NCI-H774 (cell line): ENCODE measurements around the gene IFT25.
"Not testable (repeated sequence)": the region's sequence is repeated elsewhere in the genome, so short reads cannot be mapped to it uniquely, and the experiment has no call there.

Experiments
- DNase-seq: peaks from one replicate; lab custom pipeline; 2025; lab: John Stamatoyannopoulos, UW

IFT25 gene

DNA sequence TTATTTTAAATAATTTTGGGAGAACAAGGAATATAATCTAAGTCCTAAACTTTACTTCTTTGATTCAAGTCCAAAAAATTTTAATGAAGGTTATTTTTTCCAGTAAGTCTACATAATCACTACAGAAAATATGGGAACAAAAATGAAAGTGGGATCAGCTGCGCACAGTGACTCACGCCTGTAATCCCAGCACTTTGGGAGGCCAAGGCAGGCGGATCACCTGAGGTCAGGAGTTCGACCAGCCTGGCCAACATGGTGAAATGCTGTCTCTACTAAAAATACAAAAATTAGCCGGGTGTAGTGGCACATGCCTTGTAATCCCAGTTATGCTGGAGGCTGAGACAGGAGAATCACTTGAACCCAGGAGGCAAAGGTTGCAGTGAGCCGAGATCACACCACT lies 61.9 kb downstream of the IFT25 start:
- not testable (repeated sequence) for DNase-seq

DNA sequence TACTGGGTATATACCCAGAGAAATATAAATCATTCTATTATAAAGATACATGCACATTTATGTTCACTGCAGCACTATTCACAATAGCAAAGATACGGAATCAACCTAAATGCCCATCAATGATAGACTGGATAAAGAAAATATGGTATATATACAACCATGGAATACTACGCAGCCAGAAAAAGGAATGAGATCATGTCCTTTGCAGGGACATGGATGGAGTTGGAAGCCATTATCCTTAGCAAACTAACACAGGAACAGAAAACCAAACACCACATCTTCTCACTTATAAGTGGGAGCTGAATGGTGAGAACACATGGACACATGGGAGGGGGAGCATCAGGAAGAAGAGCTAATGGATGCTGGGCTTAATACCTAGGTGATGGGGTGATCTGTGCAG lies 63.6 kb downstream of the IFT25 start:
- DNase-seq = not testable (repeated sequence)

DNA sequence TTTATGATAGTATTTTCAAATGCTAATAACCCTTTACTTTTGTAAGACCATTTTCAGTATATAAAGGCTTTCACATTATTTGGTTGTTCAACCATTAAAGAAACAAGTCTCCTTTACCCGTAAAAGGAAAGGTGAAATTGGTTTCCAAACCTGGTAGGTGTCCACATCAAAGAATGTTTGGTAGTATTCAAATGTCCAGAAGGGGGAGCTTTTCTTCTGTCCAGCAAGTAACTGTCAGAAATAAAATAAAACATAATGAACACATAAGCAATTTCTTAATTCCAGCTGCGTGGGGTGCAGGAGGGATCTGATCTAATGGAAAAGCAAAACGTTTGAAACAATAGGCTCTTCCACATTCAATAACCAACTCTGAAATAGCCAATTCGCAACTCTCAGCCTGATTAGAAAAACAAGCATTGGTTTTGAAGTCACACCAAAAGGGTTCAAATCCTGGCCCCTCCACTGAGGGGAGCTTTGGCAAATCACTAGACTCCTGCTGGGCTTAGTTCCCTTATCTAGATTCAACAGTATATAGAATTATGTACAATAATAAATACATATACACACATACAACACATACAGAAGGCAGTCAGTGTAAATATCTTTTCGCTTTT lies 66.9 kb downstream of the IFT25 start:
- DNase-seq = peak; percentile 64

DNA sequence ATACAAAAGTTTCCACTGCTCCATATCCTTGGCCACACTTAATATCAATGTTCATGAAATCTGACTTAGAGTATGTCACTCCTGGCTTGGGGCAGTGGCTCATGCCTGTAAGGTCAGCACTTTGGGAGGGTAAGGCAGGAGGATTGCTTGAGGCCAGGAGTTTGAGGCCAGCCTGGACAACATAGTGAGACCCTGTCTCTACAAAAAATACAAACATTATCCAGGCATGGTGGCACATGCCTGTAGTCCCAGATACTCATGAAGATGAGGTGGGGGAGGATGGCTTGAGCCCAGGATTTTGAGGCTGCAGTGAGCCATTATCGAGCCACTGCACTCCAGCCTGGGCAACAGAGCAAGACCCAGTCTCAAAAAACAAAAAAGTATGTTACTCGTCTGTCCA lies 70.3 kb downstream of the IFT25 start:
- DNase-seq = not testable (repeated sequence)

DNA sequence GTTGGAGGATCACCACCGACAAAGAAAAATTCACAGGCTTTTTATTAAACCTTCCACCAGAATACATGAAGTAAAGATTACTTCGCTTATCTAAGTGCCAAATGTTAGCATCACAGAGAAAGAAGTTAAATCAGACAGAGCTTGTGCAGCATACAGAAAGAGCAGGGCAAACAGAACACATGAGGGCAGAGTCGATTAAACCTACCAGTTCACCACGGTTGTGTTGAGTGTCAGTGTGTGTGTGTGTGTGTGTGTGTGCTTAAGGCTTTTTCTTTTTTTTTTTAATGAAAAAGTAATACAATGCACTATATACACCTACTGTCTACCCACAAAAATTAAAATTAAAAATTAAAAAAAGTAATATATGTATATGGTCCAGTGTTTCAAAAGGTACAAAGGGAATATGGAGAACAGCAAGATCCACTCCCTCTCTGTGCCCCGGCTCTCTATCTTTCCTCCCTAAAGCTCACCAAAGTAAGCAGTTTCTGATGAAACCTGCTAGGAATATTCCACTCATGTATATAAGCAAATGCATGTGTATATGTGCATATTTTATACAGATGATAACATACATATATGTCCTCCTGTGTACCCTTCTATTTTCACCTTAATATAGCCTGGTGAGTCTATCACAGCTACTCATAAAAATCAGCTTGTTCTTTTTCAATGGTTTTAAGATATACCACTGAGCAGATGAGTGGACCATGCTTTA lies 73.6 kb downstream of the IFT25 start:
- DNase-seq = no peak
